ENCODE results near the gene ARHGAP8.

ARHGAP8 gene

GRCh38 chr22:44724416-44724815, 28.0 kb upstream of the ARHGAP8 start:
- TF ChIP-seq, protein P1, sequence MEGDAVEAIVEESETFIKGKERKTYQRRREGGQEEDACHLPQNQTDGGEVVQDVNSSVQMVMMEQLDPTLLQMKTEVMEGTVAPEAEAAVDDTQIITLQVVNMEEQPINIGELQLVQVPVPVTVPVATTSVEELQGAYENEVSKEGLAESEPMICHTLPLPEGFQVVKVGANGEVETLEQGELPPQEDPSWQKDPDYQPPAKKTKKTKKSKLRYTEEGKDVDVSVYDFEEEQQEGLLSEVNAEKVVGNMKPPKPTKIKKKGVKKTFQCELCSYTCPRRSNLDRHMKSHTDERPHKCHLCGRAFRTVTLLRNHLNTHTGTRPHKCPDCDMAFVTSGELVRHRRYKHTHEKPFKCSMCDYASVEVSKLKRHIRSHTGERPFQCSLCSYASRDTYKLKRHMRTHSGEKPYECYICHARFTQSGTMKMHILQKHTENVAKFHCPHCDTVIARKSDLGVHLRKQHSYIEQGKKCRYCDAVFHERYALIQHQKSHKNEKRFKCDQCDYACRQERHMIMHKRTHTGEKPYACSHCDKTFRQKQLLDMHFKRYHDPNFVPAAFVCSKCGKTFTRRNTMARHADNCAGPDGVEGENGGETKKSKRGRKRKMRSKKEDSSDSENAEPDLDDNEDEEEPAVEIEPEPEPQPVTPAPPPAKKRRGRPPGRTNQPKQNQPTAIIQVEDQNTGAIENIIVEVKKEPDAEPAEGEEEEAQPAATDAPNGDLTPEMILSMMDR (IDR thresholded peaks at IDR 0.05; ENCODE audit: control insufficient read depth, extremely low read depth, insufficient read depth), result no peak
- no peak overlapping the region for H3K4me3 ChIP-seq (ENCODE audit: low read depth, low read length)
- no peak for DNase-seq (ENCODE audit: low read depth)

- DNase-seq (ENCODE audit: low read depth), result no peak
- TF ChIP-seq, protein P1 (IDR thresholded peaks at IDR 0.05; ENCODE audit: control insufficient read depth, extremely low read depth, insufficient read depth), result no peak
- no peak overlapping the region for H3K4me3 ChIP-seq (ENCODE audit: low read depth, low read length)
Measured at GRCh38 chr22:44724859-44725258, 27.5 kb upstream of the ARHGAP8 start.

- no peak for DNase-seq (ENCODE audit: low read depth)
- TF ChIP-seq, protein P1 (IDR thresholded peaks at IDR 0.05; ENCODE audit: control insufficient read depth, extremely low read depth, insufficient read depth), result no peak
- H3K4me3 ChIP-seq (ENCODE audit: low read depth, low read length), result no peak overlapping the region
Measured at GRCh38 chr22:44726439-44726838, 25.9 kb upstream of the ARHGAP8 start.

- DNase-seq (ENCODE audit: low read depth), result no peak
- TF ChIP-seq, protein P1 (IDR thresholded peaks at IDR 0.05; ENCODE audit: control insufficient read depth, extremely low read depth, insufficient read depth), result no peak
- no peak overlapping the region for H3K4me3 ChIP-seq (ENCODE audit: low read depth, low read length)
Measured at GRCh38 chr22:44727148-44727547, 25.2 kb upstream of the ARHGAP8 start.

- TF ChIP-seq, protein P1 (IDR thresholded peaks at IDR 0.05; ENCODE audit: control insufficient read depth, extremely low read depth, insufficient read depth), result no peak
- DNase-seq (ENCODE audit: low read depth), result no peak
- H3K4me3 ChIP-seq (ENCODE audit: low read depth, low read length), result no peak overlapping the region
Measured at GRCh38 chr22:44727709-44728108, 24.7 kb upstream of the ARHGAP8 start.

- DNase-seq (ENCODE audit: low read depth), result no peak
- H3K4me3 ChIP-seq (ENCODE audit: low read depth, low read length), result no peak overlapping the region
- TF ChIP-seq, protein P1 (IDR thresholded peaks at IDR 0.05; ENCODE audit: control insufficient read depth, extremely low read depth, insufficient read depth), result no peak
Measured at GRCh38 chr22:44728761-44729324, 23.5 kb upstream of the ARHGAP8 start.

DNA sequence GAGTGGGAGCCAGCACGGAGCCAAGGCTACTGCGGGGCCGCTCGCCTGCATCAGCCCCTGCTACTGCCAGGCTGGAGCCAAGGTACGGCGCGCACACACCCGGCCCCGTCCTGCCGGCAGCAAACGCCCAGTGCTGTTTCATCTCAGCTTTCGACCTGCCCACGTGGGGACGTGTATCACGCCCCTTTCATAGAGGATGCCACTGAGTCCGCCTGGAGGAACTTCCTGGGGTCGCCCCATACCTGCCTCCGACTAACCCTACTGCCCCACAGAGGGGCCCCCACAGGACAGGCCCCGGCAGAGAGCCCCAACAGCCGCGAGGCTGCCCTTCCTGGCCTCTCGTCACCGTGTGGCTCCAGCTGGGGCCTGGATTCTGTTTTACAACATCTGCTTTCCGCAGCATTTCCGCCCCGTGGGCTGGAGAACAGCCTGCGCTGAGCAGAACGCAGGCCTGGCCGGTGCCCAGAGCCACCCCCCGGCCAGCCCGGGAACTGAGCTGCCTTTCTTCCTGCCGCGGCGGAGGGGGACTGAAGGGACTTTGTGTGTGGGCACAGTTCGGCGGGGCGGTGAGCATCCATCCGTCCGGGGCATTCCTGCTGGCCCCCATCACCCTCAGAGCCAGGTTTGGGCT, 22.9 kb upstream of the ARHGAP8 start:
- H3K4me3 ChIP-seq (ENCODE audit: low read depth, low read length), result no peak overlapping the region
- no peak for DNase-seq (ENCODE audit: low read depth)
- TF ChIP-seq, protein P1 (IDR thresholded peaks at IDR 0.05; ENCODE audit: control insufficient read depth, extremely low read depth, insufficient read depth), result no peak

Data from LNCaP clone FGC (cell line).